ENCODE data around the gene NLGN3.
A peak's percentile ranks its signal among the peaks of the same experiment; 100 is the strongest.

The NLGN3 gene

GRCh38 chrX:71144651-71145050 is at the start of gene NLGN3:
Gene NLGN3 (plus strand): TSS chrX:71144841. CDS start chrX:71147750, 2,909 bp downstream.
- DNase-seq (ENCODE audit: low read depth) = no peak

- DNase-seq (ENCODE audit: low read depth) = no peak
Measured at GRCh38 chrX:71095033-71095432, 49.6 kb upstream of the NLGN3 start.

- peak; percentile 82 for DNase-seq (ENCODE audit: low read depth)
Measured at GRCh38 chrX:71095555-71095980, 49.1 kb upstream of the NLGN3 start, which contains the start of gene FOXO4. Gene FOXO4 (plus strand): TSS chrX:71095851. CDS start chrX:71096529, 678 bp downstream.

- DNase-seq (ENCODE audit: low read depth) = no peak
Measured at GRCh38 chrX:71095981-71096759, 48.5 kb upstream of the NLGN3 start.

GRCh38 chrX:71096760-71097032 is 47.9 kb upstream of the NLGN3 start:
- no peak for DNase-seq (ENCODE audit: low read depth)

- peak; percentile 75 for DNase-seq (ENCODE audit: low read depth)
Measured at GRCh38 chrX:71098302-71098701, 46.3 kb upstream of the NLGN3 start.

- no peak for DNase-seq (ENCODE audit: low read depth)
Measured at GRCh38 chrX:71098951-71099506, 45.6 kb upstream of the NLGN3 start.

- no peak for DNase-seq (ENCODE audit: low read depth)
Measured at GRCh38 chrX:71099736-71100135, 44.9 kb upstream of the NLGN3 start.

GRCh38 chrX:71100581-71101505 is 43.8 kb upstream of the NLGN3 start:
- no peak for DNase-seq (ENCODE audit: low read depth)

- no peak for DNase-seq (ENCODE audit: low read depth)
Measured at GRCh38 chrX:71102292-71102691, 42.3 kb upstream of the NLGN3 start.

- DNase-seq (ENCODE audit: low read depth) = peak; percentile 41
Measured at GRCh38 chrX:71103110-71103983, 41.3 kb upstream of the NLGN3 start.

- DNase-seq (ENCODE audit: low read depth) = no peak
Measured at GRCh38 chrX:71105628-71106027, 39.0 kb upstream of the NLGN3 start.

- DNase-seq (ENCODE audit: low read depth) = no peak
Measured at GRCh38 chrX:71106427-71106826, 38.2 kb upstream of the NLGN3 start, which contains the start of gene CXorf65. Gene CXorf65 (minus strand): TSS chrX:71106740. CDS start chrX:71106556, 184 bp downstream.

- no peak for DNase-seq (ENCODE audit: low read depth)
Measured at GRCh38 chrX:71107245-71107644, 37.4 kb upstream of the NLGN3 start.

- no peak for DNase-seq (ENCODE audit: low read depth)
Measured at GRCh38 chrX:71107762-71108360, 36.8 kb upstream of the NLGN3 start.

GRCh38 chrX:71109051-71109450 is 35.6 kb upstream of the NLGN3 start:
- DNase-seq (ENCODE audit: low read depth) = no peak

GRCh38 chrX:71111141-71111843 is 33.3 kb upstream of the NLGN3 start, which contains the start of gene IL2RG:
Gene IL2RG (minus strand): TSS chrX:71111577. CDS start chrX:71111539, 38 bp downstream.
- DNase-seq (ENCODE audit: low read depth) = peak; percentile 68

- DNase-seq (ENCODE audit: low read depth) = no peak
Measured at GRCh38 chrX:71111921-71112431, 32.7 kb upstream of the NLGN3 start.

- no peak for DNase-seq (ENCODE audit: low read depth)
Measured at GRCh38 chrX:71117358-71117757, 27.3 kb upstream of the NLGN3 start.
